HL-60 (cell line): Measurements from ENCODE around the gene CHCHD3.

ENCODE experiments used
- CTCF ChIP-seq: IDR thresholded peaks from one replicate; pipeline ENCODE4 v1.5.1; 2011; ENCODE audit warnings: low read length, control low read depth, inconsistent platforms; ENCODE audit not compliant: insufficient read depth
- SPI1 ChIP-seq: IDR thresholded peaks from 2 replicates; pipeline ENCODE4 v1.6.1; 2012; ENCODE audit warnings: low read depth, mild to moderate bottlenecking, borderline replicate concordance
- TF ChIP-seq, protein P1 (sequence below): IDR thresholded peaks from 2 replicates; pipeline ENCODE4 v1.6.1; 2012; ENCODE audit warnings: low read depth; ENCODE audit not compliant: insufficient replicate concordance

GRCh38 chr7:132750096-132750495 lies 331.8 kb downstream of the CHCHD3 start:
- TF ChIP-seq CTCF: no peak
- TF ChIP-seq, protein P1, sequence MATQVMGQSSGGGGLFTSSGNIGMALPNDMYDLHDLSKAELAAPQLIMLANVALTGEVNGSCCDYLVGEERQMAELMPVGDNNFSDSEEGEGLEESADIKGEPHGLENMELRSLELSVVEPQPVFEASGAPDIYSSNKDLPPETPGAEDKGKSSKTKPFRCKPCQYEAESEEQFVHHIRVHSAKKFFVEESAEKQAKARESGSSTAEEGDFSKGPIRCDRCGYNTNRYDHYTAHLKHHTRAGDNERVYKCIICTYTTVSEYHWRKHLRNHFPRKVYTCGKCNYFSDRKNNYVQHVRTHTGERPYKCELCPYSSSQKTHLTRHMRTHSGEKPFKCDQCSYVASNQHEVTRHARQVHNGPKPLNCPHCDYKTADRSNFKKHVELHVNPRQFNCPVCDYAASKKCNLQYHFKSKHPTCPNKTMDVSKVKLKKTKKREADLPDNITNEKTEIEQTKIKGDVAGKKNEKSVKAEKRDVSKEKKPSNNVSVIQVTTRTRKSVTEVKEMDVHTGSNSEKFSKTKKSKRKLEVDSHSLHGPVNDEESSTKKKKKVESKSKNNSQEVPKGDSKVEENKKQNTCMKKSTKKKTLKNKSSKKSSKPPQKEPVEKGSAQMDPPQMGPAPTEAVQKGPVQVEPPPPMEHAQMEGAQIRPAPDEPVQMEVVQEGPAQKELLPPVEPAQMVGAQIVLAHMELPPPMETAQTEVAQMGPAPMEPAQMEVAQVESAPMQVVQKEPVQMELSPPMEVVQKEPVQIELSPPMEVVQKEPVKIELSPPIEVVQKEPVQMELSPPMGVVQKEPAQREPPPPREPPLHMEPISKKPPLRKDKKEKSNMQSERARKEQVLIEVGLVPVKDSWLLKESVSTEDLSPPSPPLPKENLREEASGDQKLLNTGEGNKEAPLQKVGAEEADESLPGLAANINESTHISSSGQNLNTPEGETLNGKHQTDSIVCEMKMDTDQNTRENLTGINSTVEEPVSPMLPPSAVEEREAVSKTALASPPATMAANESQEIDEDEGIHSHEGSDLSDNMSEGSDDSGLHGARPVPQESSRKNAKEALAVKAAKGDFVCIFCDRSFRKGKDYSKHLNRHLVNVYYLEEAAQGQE: no peak
- no peak for TF ChIP-seq SPI1
